SU-DHL-6 (cell line): ENCODE measurements around the gene EFHC2.

Source experiments
- H2AFZ ChIP-seq: fragments of 200-600 bp; sonication (generic); 2 replicates; pipeline ENCODE4 v1.6.1; 2014; ENCODE audit warnings: low read depth, mild to moderate bottlenecking, moderate library complexity, mixed read lengths, antibody characterized with exemption, low read length; ENCODE audit not compliant: severe bottlenecking
- H3F3A ChIP-seq: fragments of 200-600 bp; shearing (Covaris generic); 2 replicates; pipeline ENCODE4 v1.6.0; 2016; ENCODE audit warnings: antibody characterized with exemption, mild to moderate bottlenecking; ENCODE audit not compliant: insufficient read depth
- H3K27ac ChIP-seq: fragments of 200-600 bp; sonication (generic); 2 replicates; pipeline ENCODE4 v1.5.1; 2016; ENCODE audit warnings: low read depth, mild to moderate bottlenecking, low read length, moderate library complexity, mixed read lengths
- H3K27me3 ChIP-seq: fragments of 200-600 bp; sonication (generic), shearing (Covaris generic); 2 replicates; pipeline ENCODE4 v1.6.0; 2014; ENCODE audit warnings: mild to moderate bottlenecking, low read length
- H3K36me3 ChIP-seq: fragments of 200-600 bp; sonication (generic); 2 replicates; pipeline ENCODE4 v1.6.1; 2014; ENCODE audit warnings: mild to moderate bottlenecking, low read length, mixed read lengths
- H3K4me2 ChIP-seq: fragments of 300-600, 200-600 bp; shearing (Covaris generic), sonication (generic); 2 replicates; pipeline ENCODE4 v1.6.0; 2014; ENCODE audit warnings: low read length, low read depth, mild to moderate bottlenecking; ENCODE audit not compliant: poor library complexity, severe bottlenecking
- H3K4me3 ChIP-seq: fragments of 200-600 bp; sonication (generic); 2 replicates; pipeline ENCODE4 v1.5.1; 2014; ENCODE audit warnings: antibody characterized with exemption, low read length, mild to moderate bottlenecking, mixed read lengths; ENCODE audit not compliant: insufficient read depth, poor library complexity, severe bottlenecking
- H3K79me2 ChIP-seq: fragments of 200-600 bp; sonication (generic); 2 replicates; pipeline ENCODE4 v1.6.1; 2014; ENCODE audit warnings: mild to moderate bottlenecking, low read length, moderate library complexity; ENCODE audit not compliant: insufficient read depth
- H3K9ac ChIP-seq: fragments of 200-600 bp; sonication (generic); 2 replicates; pipeline ENCODE4 v1.7.0; 2014; ENCODE audit warnings: mild to moderate bottlenecking, low read length
- H3K9me2 ChIP-seq: fragments of 200-600 bp; sonication (generic); replicated peaks from 2 replicates; pipeline ENCODE4 v1.6.1; 2014; ENCODE audit warnings: low read length; ENCODE audit not compliant: insufficient read depth
- H3K9me3 ChIP-seq: fragments of 200-600 bp; sonication (generic); 2 replicates; pipeline ENCODE4 v1.6.1; 2014; ENCODE audit warnings: low read length, mixed read lengths; ENCODE audit not compliant: insufficient read depth
- H4K20me1 ChIP-seq: fragments of 200-600 bp; sonication (generic); 2 replicates; pipeline ENCODE4 v1.6.1; 2014; ENCODE audit warnings: low read depth, mild to moderate bottlenecking, antibody characterized with exemption, low read length, moderate library complexity, mixed read lengths
- CTCF ChIP-seq: fragments of 200-600 bp; sonication (generic); IDR thresholded peaks from one replicate; pipeline ENCODE4 v1.5.1; 2017; ENCODE audit warnings: antibody characterized with exemption, mild to moderate bottlenecking, low read length, moderate library complexity; ENCODE audit not compliant: insufficient read depth, poor library complexity, severe bottlenecking
- EZH2phosphoT487 ChIP-seq: fragments of 200-600 bp; sonication (generic), shearing (Covaris generic); conservative IDR thresholded peaks from 2 replicates; pipeline ENCODE4 v1.6.1; 2018; ENCODE audit warnings: mild to moderate bottlenecking, antibody characterized with exemption, low read length, moderate library complexity, mixed read lengths

EFHC2 gene

GRCh38 chrX:44244008-44244407 lies 99.5 kb downstream of the EFHC2 start:
- Histone ChIP-seq H3K27me3 (no peaks in the 10 kb centered on the region), H3K9me2 (no peaks in the 10 kb centered on the region), H3K4me2 (no peak overlapping the region), H3K4me3 (no peak overlapping the region), H3K9me3 (no peaks in the 10 kb centered on the region), H3K27ac (no peak overlapping the region), H3K36me3 (no peaks in the 10 kb centered on the region), H2AFZ (no peak overlapping the region), H3F3A (no peaks in the 10 kb centered on the region), H3K79me2 (no peaks in the 10 kb centered on the region), H3K9ac (no peak overlapping the region), H4K20me1 (no peaks in the 10 kb centered on the region)
- no peak for TF ChIP-seq EZH2phosphoT487
- TF ChIP-seq CTCF, result no peak

GRCh38 chrX:44241546-44241945 lies 101.9 kb downstream of the EFHC2 start:
- Histone ChIP-seq H3F3A (no peaks in the 10 kb centered on the region), H3K4me3 (no peak overlapping the region), H3K27ac (no peak overlapping the region), H3K9me3 (no peaks in the 10 kb centered on the region), H3K4me2 (no peak overlapping the region), H3K79me2 (no peaks in the 10 kb centered on the region), H3K9me2 (no peaks in the 10 kb centered on the region), H3K9ac (no peak overlapping the region), H4K20me1 (no peaks in the 10 kb centered on the region), H3K27me3 (no peaks in the 10 kb centered on the region), H2AFZ (no peak overlapping the region), H3K36me3 (no peaks in the 10 kb centered on the region)
- no peak for TF ChIP-seq CTCF
- no peak for TF ChIP-seq EZH2phosphoT487

- Histone ChIP-seq H3K36me3 (no peaks in the 10 kb centered on the region), H3K79me2 (no peaks in the 10 kb centered on the region), H3K4me2 (no peak overlapping the region), H4K20me1 (no peaks in the 10 kb centered on the region), H3K9ac (no peak overlapping the region), H2AFZ (no peak overlapping the region), H3K27me3 (no peaks in the 10 kb centered on the region), H3K9me2 (no peaks in the 10 kb centered on the region), H3K4me3 (no peak overlapping the region), H3K27ac (no peak overlapping the region), H3K9me3 (no peaks in the 10 kb centered on the region), H3F3A (no peaks in the 10 kb centered on the region)
- TF ChIP-seq CTCF, result no peak
- TF ChIP-seq EZH2phosphoT487, result no peak
These were observed 103.4 kb downstream of the EFHC2 start for GRCh38 chrX:44240036-44240435.

- Histone ChIP-seq H4K20me1 (no peaks in the 10 kb centered on the region), H3K79me2 (no peaks in the 10 kb centered on the region), H3K4me2 (no peak overlapping the region), H3K27me3 (no peaks in the 10 kb centered on the region), H3F3A (no peaks in the 10 kb centered on the region), H3K9me2 (no peaks in the 10 kb centered on the region), H3K9me3 (no peaks in the 10 kb centered on the region), H3K27ac (no peak overlapping the region), H3K4me3 (no peak overlapping the region), H3K9ac (no peak overlapping the region), H3K36me3 (no peaks in the 10 kb centered on the region), H2AFZ (no peak overlapping the region)
- TF ChIP-seq CTCF (no peak), EZH2phosphoT487 (no peak)
These were observed 104.4 kb downstream of the EFHC2 start for GRCh38 chrX:44239036-44239435.
